ENCODE measurements around the gene CLIC6.

- TF ChIP-seq POLR2A (IDR thresholded peaks at IDR 0.05) (no peak), CTCF (IDR thresholded peaks at IDR 0.05) (no peak), POLR2AphosphoS5 (IDR thresholded peaks at IDR 0.05) (no peak)
These were observed 96.8 kb downstream of the CLIC6 start for GRCh38 chr21:34765619-34766018.

All from suprapubic skin (tissue), 4 donors.